DND-41 (cell line): ENCODE data around the gene TBXA2R.
A peak's percentile ranks its signal among the peaks of the same experiment; 100 is the strongest.

ENCODE experiments used
- ATAC-seq: fragments of 200-7000 bp; cut with Tn5 transposase; 3 replicates; pipeline ENCODE4 v1.9.1; 2021; ENCODE audit warnings: low read depth; ENCODE audit not compliant: insufficient read depth
- DNase-seq: peaks from one replicate; pipeline ENCODE4 v3.0.0-alpha.2; 2020
- H2AFZ ChIP-seq: 2 replicates; pipeline ENCODE4 v1.6.0; 2012; ENCODE audit warnings: low read depth, low read length
- H3K27ac ChIP-seq: 2 replicates; pipeline ENCODE4 v1.5.1; 2012; ENCODE audit warnings: low read length, inconsistent platforms
- H3K27me3 ChIP-seq: fragments of 200-600 bp; sonication (generic); 2 replicates; pipeline ENCODE4 v1.6.0; 2012; ENCODE audit warnings: low read length, mild to moderate bottlenecking, inconsistent platforms; ENCODE audit not compliant: insufficient read depth, poor library complexity
- H3K36me3 ChIP-seq: 2 replicates; pipeline ENCODE4 v1.5.1; 2012; ENCODE audit warnings: low read length, inconsistent platforms; ENCODE audit not compliant: insufficient read depth
- H3K4me1 ChIP-seq: 2 replicates; pipeline ENCODE4 v1.5.1; 2012; ENCODE audit warnings: mild to moderate bottlenecking, low read length; ENCODE audit not compliant: insufficient read depth
- H3K4me2 ChIP-seq: 2 replicates; pipeline ENCODE4 v1.6.0; 2012; ENCODE audit warnings: mild to moderate bottlenecking, moderate library complexity, low read length, inconsistent platforms; ENCODE audit not compliant: insufficient read depth
- H3K4me3 ChIP-seq, 2 experiments: fragments of 200-600 bp in 1 of 2; shearing (Covaris generic) in 1 of 2; 2 replicates each; pipeline ENCODE4 v1.5.1; 2012 to 2016; ENCODE audit warnings: inconsistent platforms in 2 of 2, low read length in 2 of 2, mild to moderate bottlenecking in 2 of 2, low read depth in 1 of 2, moderate library complexity in 1 of 2
- H3K79me2 ChIP-seq: 2 replicates; pipeline ENCODE4 v1.6.0; 2012; ENCODE audit warnings: low read length, inconsistent platforms; ENCODE audit not compliant: insufficient read depth
- H3K9ac ChIP-seq: 2 replicates; pipeline ENCODE4 v1.6.0; 2012; ENCODE audit warnings: low read depth, mild to moderate bottlenecking, inconsistent platforms, low read length, moderate library complexity
- H3K9me3 ChIP-seq: 2 replicates; pipeline ENCODE4 v1.5.1; 2012; ENCODE audit warnings: low read length, moderate library complexity, mild to moderate bottlenecking, inconsistent platforms; ENCODE audit not compliant: insufficient read depth, severe bottlenecking
- H4K20me1 ChIP-seq: 2 replicates; pipeline ENCODE4 v1.6.0; 2012; ENCODE audit warnings: low read length; ENCODE audit not compliant: insufficient read depth
- EZH2 ChIP-seq: IDR thresholded peaks from 3 replicates; pipeline ENCODE4 v1.6.1; 2012; ENCODE audit warnings: borderline replicate concordance, low read depth, mild to moderate bottlenecking, moderate library complexity, low read length, inconsistent platforms; ENCODE audit not compliant: severe bottlenecking
- TF ChIP-seq, protein P1 (sequence below): IDR thresholded peaks from 2 replicates; pipeline ENCODE4 v1.5.1; 2012; ENCODE audit warnings: borderline replicate concordance, low read length, moderate library complexity, mild to moderate bottlenecking; ENCODE audit not compliant: poor library complexity, severe bottlenecking; ENCODE audit errors: extremely low read depth

TBXA2R gene

GRCh38 chr19:3618144-3618810 is 11.6 kb upstream of the TBXA2R start:
- no peak overlapping the region for H3K9ac ChIP-seq
- H3K4me3 ChIP-seq, result no peak overlapping the region
- DNase-seq, result peak; percentile 23
- peaks cover 5% of the 10 kb centered on the region; the same call in 1 of the 2 replicates for H4K20me1 ChIP-seq
- H3K4me2 ChIP-seq, result no peak overlapping the region
- H3K9me3 ChIP-seq, result no peaks in the 10 kb centered on the region
- H3K27me3 ChIP-seq, result no peaks in the 10 kb centered on the region
- ATAC-seq, result no peak; the same call in 2 of the 3 replicates
- H2AFZ ChIP-seq, result no peak overlapping the region
- H3K79me2 ChIP-seq, result peaks cover 3% of the 10 kb centered on the region; the same call in 1 of the 2 replicates
- TF ChIP-seq, protein P1, sequence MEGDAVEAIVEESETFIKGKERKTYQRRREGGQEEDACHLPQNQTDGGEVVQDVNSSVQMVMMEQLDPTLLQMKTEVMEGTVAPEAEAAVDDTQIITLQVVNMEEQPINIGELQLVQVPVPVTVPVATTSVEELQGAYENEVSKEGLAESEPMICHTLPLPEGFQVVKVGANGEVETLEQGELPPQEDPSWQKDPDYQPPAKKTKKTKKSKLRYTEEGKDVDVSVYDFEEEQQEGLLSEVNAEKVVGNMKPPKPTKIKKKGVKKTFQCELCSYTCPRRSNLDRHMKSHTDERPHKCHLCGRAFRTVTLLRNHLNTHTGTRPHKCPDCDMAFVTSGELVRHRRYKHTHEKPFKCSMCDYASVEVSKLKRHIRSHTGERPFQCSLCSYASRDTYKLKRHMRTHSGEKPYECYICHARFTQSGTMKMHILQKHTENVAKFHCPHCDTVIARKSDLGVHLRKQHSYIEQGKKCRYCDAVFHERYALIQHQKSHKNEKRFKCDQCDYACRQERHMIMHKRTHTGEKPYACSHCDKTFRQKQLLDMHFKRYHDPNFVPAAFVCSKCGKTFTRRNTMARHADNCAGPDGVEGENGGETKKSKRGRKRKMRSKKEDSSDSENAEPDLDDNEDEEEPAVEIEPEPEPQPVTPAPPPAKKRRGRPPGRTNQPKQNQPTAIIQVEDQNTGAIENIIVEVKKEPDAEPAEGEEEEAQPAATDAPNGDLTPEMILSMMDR, result peak; percentile 80
- TF ChIP-seq EZH2, result no peak
- peaks cover 68% of the 10 kb centered on the region for H3K36me3 ChIP-seq
- no peak overlapping the region for H3K27ac ChIP-seq
- H3K4me1 ChIP-seq, result no peaks in the 10 kb centered on the region

GRCh38 chr19:3617463-3617862 is 10.8 kb upstream of the TBXA2R start:
- Histone ChIP-seq H3K36me3 (peaks cover 66% of the 10 kb centered on the region), H3K9me3 (no peaks in the 10 kb centered on the region), H3K4me1 (no peaks in the 10 kb centered on the region), H3K27ac (no peak overlapping the region), H4K20me1 (peaks cover 5% of the 10 kb centered on the region; the same call in 1 of the 2 replicates), H3K79me2 (peaks cover 3% of the 10 kb centered on the region; the same call in 1 of the 2 replicates), H3K9ac (no peak overlapping the region), H2AFZ (no peak overlapping the region), H3K4me3 (no peak overlapping the region), H3K4me2 (no peak overlapping the region), H3K27me3 (no peaks in the 10 kb centered on the region)
- TF ChIP-seq, protein P1, result no peak
- TF ChIP-seq EZH2, result no peak
- ATAC-seq, result 0 out of 3 replicates have a peak, but pooled peaks have one; percentile 22
- no peak for DNase-seq

GRCh38 chr19:3615524-3616135 is 9.0 kb upstream of the TBXA2R start:
- H3K9me3 ChIP-seq, result no peaks in the 10 kb centered on the region
- H3K4me3 ChIP-seq, result no peak overlapping the region
- no peaks in the 10 kb centered on the region for H3K79me2 ChIP-seq
- H3K36me3 ChIP-seq, result peaks cover 66% of the 10 kb centered on the region
- H3K9ac ChIP-seq, result no peak overlapping the region
- ATAC-seq (no peak), DNase-seq (no peak)
- H3K4me2 ChIP-seq, result no peak overlapping the region
- no peak overlapping the region for H3K27ac ChIP-seq
- TF ChIP-seq EZH2, result no peak
- TF ChIP-seq, protein P1, result no peak
- H3K4me1 ChIP-seq, result no peaks in the 10 kb centered on the region
- peaks cover 5% of the 10 kb centered on the region; the same call in 1 of the 2 replicates for H4K20me1 ChIP-seq
- no peaks in the 10 kb centered on the region for H3K27me3 ChIP-seq
- H2AFZ ChIP-seq, result no peak overlapping the region
